Measurements from ENCODE around the gene GPR27. TPM values are rescaled to one million over a fixed set of nuclear protein-coding genes. Genes with fewer than 3 reads are reported as not detected.

GPR27 gene
- total and polyA plus RNA-seq, 2 of the 8 experiments (the other 6 are each of a cell fraction or from before 2014, with no cell fraction given): 11.3 to 12.5 TPM

DNA sequence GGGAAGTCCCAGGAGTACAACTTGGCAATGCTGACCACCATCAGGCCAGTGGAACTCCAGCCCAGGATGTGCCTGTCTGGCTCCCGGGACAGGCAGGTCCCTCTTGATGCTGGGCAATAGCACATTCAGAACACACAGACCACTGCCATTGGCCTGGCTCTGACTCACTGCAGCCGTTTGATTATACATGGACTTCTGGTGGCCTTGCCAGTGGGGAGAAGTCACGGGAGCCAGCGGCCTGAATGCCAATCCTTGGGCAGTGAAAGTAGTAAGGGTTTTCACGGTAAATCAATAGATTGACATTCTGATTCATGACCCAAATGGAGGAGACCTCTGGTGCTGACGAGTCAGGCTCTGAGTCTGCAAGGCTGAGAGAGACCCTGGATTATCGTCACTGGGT, 43.8 kb downstream of the GPR27 start (continued):
- TF ChIP-seq TAF7 (optimal IDR thresholded peaks at IDR 0.05; ENCODE audit: borderline replicate concordance, low read depth, low read length) (no peak), MAFK (IDR thresholded peaks at IDR 0.05; ENCODE audit: low read depth, low read length) (no peak), JUND (IDR thresholded peaks at IDR 0.05; ENCODE audit: low read length) (no peak), CHD2 (IDR thresholded peaks at IDR 0.05; ENCODE audit: low read length) (no peak)

Measured in H1 (cell line).